K562 (cell line): Measurements from ENCODE around the gene LIMD2. TPM values are rescaled to one million over a fixed set of nuclear protein-coding genes. Genes with fewer than 3 reads are reported as not detected.

ENCODE experiments used
- ATAC-seq: fragments of 200-7000 bp; cut with Tn5 transposase; 3 replicates; pipeline ENCODE4 v1.9.1; 2020; ENCODE audit warnings: moderate library complexity
- BruUV-seq: library from RNA; stranded (reverse); fragments of 400-500 nt; replicated peaks from 2 replicates; lab custom pipeline; 2021; lab: Mats Ljungman, UMichigan
- CTCF ChIA-PET: fragments of 300-600 bp; formaldehyde crosslinking; extraction: SDS; loops from one replicate; lab custom pipeline; 2021; ENCODE audit warnings: low intra/inter-chr PET ratio; lab: Yijun Ruan, JAX
- POLR2A ChIA-PET: fragments of 300-600, 350-650 bp; sonication (Branson Sonifier 250); formaldehyde crosslinking; extraction: SDS; loops from one replicate; lab custom pipeline; 2021; ENCODE audit warnings: antibody characterized with exemption, inconsistent platforms; lab: Yijun Ruan, JAX
- DNase-seq, 4 experiments: peaks; one replicate each; pipeline versions ENCODE4 v3.0.0 to v3.0.0-alpha.2; 2011 to 2018; ENCODE audit warnings: low spot score in 3 of 4, mixed read lengths in 3 of 4; ENCODE audit errors: extremely low read depth in 1 of 4
- FAIRE-seq: peaks from 2 replicates; lab custom pipeline; 2011; peaks lifted over from hg19 to GRCh38; lab: Jason Lieb, UNC
- H2AFZ ChIP-seq: 2 replicates; pipeline ENCODE4 v1.6.0; 2011; ENCODE audit warnings: low read depth, low read length, control low read depth, inconsistent platforms
- H3K27ac ChIP-seq: fragments of 200-600 bp; 3 replicates; pipeline ENCODE4 v1.8.0; 2011; ENCODE audit warnings: low read depth, mild to moderate bottlenecking, control low read depth, inconsistent platforms, low read length, moderate library complexity, mixed read lengths; ENCODE audit errors: extremely low read depth
- H3K27me3 ChIP-seq, 2 experiments: fragments of 300-600 bp in 1 of 2; 2 replicates in 1 of 2; 3 replicates in 1 of 2; pipeline versions ENCODE4 v1.6.0 to v1.8.0; 2011; ENCODE audit warnings: inconsistent platforms in 2 of 2, low read length in 2 of 2, mild to moderate bottlenecking in 1 of 2, mixed read lengths in 1 of 2, moderate library complexity in 1 of 2; ENCODE audit not compliant: control insufficient read depth in 2 of 2, insufficient read depth in 2 of 2
- H3K36me3 ChIP-seq: fragments of 300-600 bp; 3 replicates; pipeline ENCODE4 v1.8.0; 2011; ENCODE audit warnings: mild to moderate bottlenecking, low read length, inconsistent platforms; ENCODE audit not compliant: control insufficient read depth, insufficient read depth
- H3K4me1 ChIP-seq, 2 experiments: fragments of 200-600 bp in 1 of 2; replicated peaks in 1 of 2; 2 replicates in 1 of 2; 3 replicates in 1 of 2; pipeline versions ENCODE4 v1.5.1 to v1.8.0; 2011; ENCODE audit warnings: inconsistent platforms in 2 of 2, low read length in 2 of 2, mild to moderate bottlenecking in 1 of 2, mixed read lengths in 1 of 2, moderate library complexity in 1 of 2; ENCODE audit not compliant: control insufficient read depth in 2 of 2, insufficient read depth in 2 of 2
- H3K4me2 ChIP-seq: 2 replicates; pipeline ENCODE4 v1.6.1; 2011; ENCODE audit warnings: low read length, control low read depth, inconsistent platforms, mixed read lengths; ENCODE audit not compliant: insufficient read depth
- H3K4me3 ChIP-seq: fragments of 200-600 bp; sonication (generic), shearing (Covaris generic); 2 replicates; pipeline ENCODE4 v1.5.1; 2016; ENCODE audit warnings: control low read depth, inconsistent platforms
- H3K79me2 ChIP-seq: fragments of 200-600 bp; 3 replicates; pipeline ENCODE4 v1.8.0; 2011; ENCODE audit warnings: low read length, inconsistent platforms; ENCODE audit not compliant: control insufficient read depth, insufficient read depth
- H3K9ac ChIP-seq, 2 experiments: 2 replicates each; pipeline versions ENCODE4 v1.6.0 to v1.6.1; 2011; ENCODE audit warnings: low read depth in 2 of 2, low read length in 2 of 2, control low read depth in 1 of 2, inconsistent platforms in 1 of 2, mild to moderate bottlenecking in 1 of 2, mixed read lengths in 1 of 2; ENCODE audit not compliant: insufficient read depth in 1 of 2
- H3K9me1 ChIP-seq: one replicate; pipeline ENCODE4 v1.6.0; 2011; ENCODE audit warnings: inconsistent platforms, mild to moderate bottlenecking, low read length, moderate library complexity; ENCODE audit not compliant: control insufficient read depth, insufficient read depth
- H3K9me3 ChIP-seq: replicated peaks from 2 replicates; pipeline ENCODE4 v1.5.1; 2011; ENCODE audit warnings: low read depth, low read length, inconsistent platforms; ENCODE audit not compliant: control insufficient read depth, insufficient read depth
- H4K20me1 ChIP-seq: replicated peaks from 2 replicates; pipeline ENCODE4 v1.6.1; 2011; ENCODE audit warnings: low read length, inconsistent platforms, mixed read lengths; ENCODE audit not compliant: control insufficient read depth, insufficient read depth
- GABPA ChIP-seq: fragments of 200-800 bp; sonication (Bioruptor generic); conservative IDR thresholded peaks from 2 replicates; pipeline ENCODE4 v1.6.1; 2016; ENCODE audit warnings: low read depth, missing genetic modification characterization, missing compliant biosample characterization
- MTA3 ChIP-seq: fragments of 450-650 bp; formaldehyde crosslinking; IDR thresholded peaks from 2 replicates; pipeline ENCODE4 v1.6.1; 2017; ENCODE audit warnings: mild to moderate bottlenecking, borderline replicate concordance
- WGBS: fragments of 100-300 bp; shearing (Covaris generic); methylation state at CpG from one replicate; pipeline ENCODE4 v1.1.6; 2016; ENCODE audit warnings: low coverage, mixed read lengths; ENCODE audit not compliant: insufficient coverage; ENCODE audit errors: missing lambda C conversion rate; 5-methylcytosine and 5-hydroxymethylcytosine counted together
- in situ Hi-C: fragments of 300-500 bp; cut with MboI; formaldehyde crosslinking; loops from 4 replicates; pipeline ENCODE4 v1.15.0; 2018; ENCODE audit warnings: inconsistent platforms, mixed read lengths
- intact Hi-C: fragments of 100-400 bp; cut with micrococcal nuclease; formaldehyde crosslinking; loops from 2 replicates; pipeline ENCODE4 v1.14.2; 2022
- polyA plus RNA-seq, 8 experiments: library from polyadenylated mRNA; depleted of rRNA in 4 of 8; stranded (reverse) in 5 of 8; unstranded in 3 of 8; fragments of >200 nt; fragmentation: Nextera tagmentation in 2 of 8; fragmentation: Illumina TruSeq in 1 of 8; extraction: Ambion mirVana in 2 of 8; extraction: Trizol in 1 of 8; gene quantifications; 2 replicates each; pipeline versions ENCODE4 v1.2.1 to v1.2.3, GENCODE V29; 2011 to 2014; ENCODE audit warnings: inconsistent platforms in 1 of 8, missing spikeins in 1 of 8
- total RNA-seq, 7 experiments: library from RNA; depleted of rRNA in 6 of 7; stranded (reverse); fragments of >200 nt in 6 of 7; fragmentation: Illumina TruSeq in 2 of 7; extraction: Trizol in 2 of 7; gene quantifications; 2 replicates each; pipeline versions ENCODE4 v1.2.1 to v1.2.3, GENCODE V29; 2011 to 2021; ENCODE audit warnings: low replicate concordance in 1 of 7
- TF ChIP-seq, protein P1 (sequence below): fragments of 450-650 bp; IDR thresholded peaks from one replicate; pipeline ENCODE4 v1.6.1; 2018; ENCODE audit warnings: mild to moderate bottlenecking, moderate library complexity; ENCODE audit not compliant: partially characterized antibody

LIMD2 gene
- total and polyA plus RNA-seq, 9 of the 15 experiments (the other 6 are each of a cell fraction or from before 2014, with no cell fraction given) = 0.07 to 11.2 (median 2.8) TPM

DNA sequence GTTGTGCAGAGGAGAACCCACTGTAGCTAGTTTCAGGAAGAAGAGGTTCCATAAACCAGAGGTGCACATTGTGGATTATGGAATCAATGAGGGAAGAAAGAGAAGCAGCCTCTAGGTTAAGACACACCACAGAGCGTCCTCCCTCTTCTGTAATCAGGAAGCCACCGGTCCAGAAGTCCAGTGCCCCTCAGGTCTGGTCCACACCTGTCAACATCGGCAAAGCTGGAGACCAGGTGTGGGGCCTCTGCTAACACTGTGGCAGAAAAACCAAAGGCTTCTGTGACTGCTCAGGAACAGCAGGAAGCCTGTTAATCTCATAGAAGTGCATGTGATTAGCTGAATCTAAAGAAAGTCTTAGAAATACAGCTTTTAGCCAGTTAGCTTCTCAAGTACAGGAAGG lies 23.3 kb downstream of the LIMD2 start:
- Histone ChIP-seq H3K36me3 (peaks cover 9% of the 10 kb centered on the region; the same call in 2 of the 3 replicates), H3K4me3 (no peak overlapping the region), H3K27ac (no peak overlapping the region), H4K20me1 (no peaks in the 10 kb centered on the region), H3K79me2 (no peaks in the 10 kb centered on the region), H3K4me1 (peaks cover 10 to 24% of the 10 kb centered on the region in 2 experiments), H2AFZ (no peak overlapping the region), H3K9me3 (no peaks in the 10 kb centered on the region), H3K4me2 (no peak overlapping the region), H3K27me3 (no peaks in the 10 kb centered on the region), H3K9ac (peak overlapping the region in 1 of 2 experiments; percentile 66; a peak in 1 of 4 replicates), H3K9me1 (no peaks in the 10 kb centered on the region)
- ChIA-PET POLR2A (interaction anchor here (0.8 to 2.3 kb wide), 4 partner anchors 11 to 96 kb away, joined by 3 to 17 read pairs (median 4); partner anchors contain the start of gene CCDC47), CTCF (interaction anchor here (0.6 kb wide), 1 partner anchor 10 kb away, joined by 3 read pairs; no protein-coding TSS in a partner anchor)
- BruUV-seq = no TSS peak
- WGBS = 58% methylated on average over 2 of the region's 3 CpGs
- ATAC-seq = no peak
- FAIRE-seq = no peak
- in situ Hi-C loops = no loop called here
- intact Hi-C loops = no loop called here
- no peak for DNase-seq
- no peak for TF ChIP-seq GABPA (tag)
- TF ChIP-seq, protein P1, sequence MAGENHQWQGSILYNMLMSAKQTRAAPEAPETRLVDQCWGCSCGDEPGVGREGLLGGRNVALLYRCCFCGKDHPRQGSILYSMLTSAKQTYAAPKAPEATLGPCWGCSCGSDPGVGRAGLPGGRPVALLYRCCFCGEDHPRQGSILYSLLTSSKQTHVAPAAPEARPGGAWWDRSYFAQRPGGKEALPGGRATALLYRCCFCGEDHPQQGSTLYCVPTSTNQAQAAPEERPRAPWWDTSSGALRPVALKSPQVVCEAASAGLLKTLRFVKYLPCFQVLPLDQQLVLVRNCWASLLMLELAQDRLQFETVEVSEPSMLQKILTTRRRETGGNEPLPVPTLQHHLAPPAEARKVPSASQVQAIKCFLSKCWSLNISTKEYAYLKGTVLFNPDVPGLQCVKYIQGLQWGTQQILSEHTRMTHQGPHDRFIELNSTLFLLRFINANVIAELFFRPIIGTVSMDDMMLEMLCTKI = no peak
- no peak for TF ChIP-seq MTA3
